ENCODE measurements around the gene SYNJ2. TPM values are rescaled to one million over a fixed set of nuclear protein-coding genes. Genes with fewer than 3 reads are reported as not detected.

Gene SYNJ2
- total RNA-seq, 1 donor from 2014 or later = 31.8 TPM

GRCh38 chr6:158086054-158086503 lies 104.4 kb downstream of the SYNJ2 start:
- Histone ChIP-seq H3K36me3 (ENCODE audit: insufficient read depth, low read length) (peaks cover 75% of the 10 kb centered on the region), H3K9ac (ENCODE audit: low read length) (no peak overlapping the region), H3K27ac (ENCODE audit: low read depth, low read length) (peak overlapping the region; percentile 50), H2AFZ (ENCODE audit: low read depth, low read length) (no peak overlapping the region), H3K4me2 (ENCODE audit: low read length) (peak overlapping the region; percentile 35), H4K20me1 (ENCODE audit: insufficient read depth, low read length) (peaks cover 49% of the 10 kb centered on the region), H3K79me2 (ENCODE audit: insufficient read depth, low read length) (peaks cover 34% of the 10 kb centered on the region), H3K9me3 (ENCODE audit: insufficient read depth, low read depth, low read length) (no peaks in the 10 kb centered on the region), H3K4me1 (ENCODE audit: insufficient read depth, low read length) (peaks cover 31% of the 10 kb centered on the region), H3K27me3 (ENCODE audit: insufficient read depth, low read length) (no peaks in the 10 kb centered on the region), H3K4me3 (ENCODE audit: insufficient read depth, low read depth, low read length) (no peak overlapping the region)
- H3K36me3 Mint-ChIP-seq (ENCODE audit: low read depth, unreplicated experiment) = peaks cover 42% of the 10 kb centered on the region
- no peak overlapping the region for H3K4me3 Mint-ChIP-seq (ENCODE audit: unreplicated experiment)
- TF ChIP-seq EZH2 (IDR thresholded peaks at IDR 0.05; ENCODE audit: insufficient read depth, low read length) (no peak), CTCF (IDR thresholded peaks at IDR 0.05; ENCODE audit: insufficient read depth, low read depth, low read length) (no peak)
- DNase-seq (ENCODE audit: low read depth) (no peak), FAIRE-seq (no peak)
- H3K4me1 Mint-ChIP-seq (ENCODE audit: low read depth, unreplicated experiment) = peaks cover 16% of the 10 kb centered on the region
- H3K9me3 Mint-ChIP-seq (ENCODE audit: unreplicated experiment) = no peaks in the 10 kb centered on the region
- H3K27me3 Mint-ChIP-seq (ENCODE audit: low read depth, unreplicated experiment) = no peaks in the 10 kb centered on the region
- H3K27ac Mint-ChIP-seq (ENCODE audit: unreplicated experiment) = no peak overlapping the region

DNA sequence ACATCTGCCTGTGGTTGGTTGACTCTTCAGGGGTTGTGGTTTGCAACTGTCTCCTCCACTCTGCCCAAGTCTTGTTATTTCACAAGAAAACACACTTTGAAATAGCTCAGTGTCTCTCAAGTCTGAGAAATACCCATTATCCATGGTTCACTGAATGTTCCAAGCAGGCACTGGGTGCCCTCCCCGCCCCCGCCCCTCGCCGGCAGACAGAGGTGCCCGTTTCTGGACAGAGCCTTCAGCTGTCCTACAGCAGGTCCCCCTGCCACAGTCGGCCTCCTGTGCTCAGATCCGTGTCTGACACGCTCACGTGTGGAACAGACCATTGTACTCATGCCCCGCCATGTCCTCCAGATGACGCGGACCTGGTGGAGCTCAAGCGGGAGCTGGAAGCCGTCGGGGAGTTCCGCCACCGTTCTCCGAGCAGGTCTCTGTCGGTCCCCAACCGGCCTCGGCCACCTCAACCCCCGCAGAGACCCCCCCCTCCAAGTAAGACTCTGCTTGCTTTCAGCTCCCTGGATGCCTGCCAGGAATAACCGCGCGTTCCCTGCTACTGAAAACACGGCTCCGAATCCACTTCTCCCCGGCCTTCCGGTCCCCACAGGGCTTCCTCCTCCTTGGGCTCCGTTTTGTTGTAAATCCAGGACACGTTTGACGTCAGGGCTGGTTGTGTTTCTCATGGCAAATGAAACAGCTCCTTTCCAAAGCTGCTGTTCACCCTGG lies 105.0 kb downstream of the SYNJ2 start:
- Mint-ChIP-seq H3K9me3 (ENCODE audit: unreplicated experiment) (no peaks in the 10 kb centered on the region), H3K27me3 (ENCODE audit: low read depth, unreplicated experiment) (no peaks in the 10 kb centered on the region), H3K27ac (ENCODE audit: unreplicated experiment) (no peak overlapping the region), H3K4me3 (ENCODE audit: unreplicated experiment) (no peak overlapping the region), H3K4me1 (ENCODE audit: low read depth, unreplicated experiment) (peaks cover 16% of the 10 kb centered on the region), H3K36me3 (ENCODE audit: low read depth, unreplicated experiment) (peaks cover 39% of the 10 kb centered on the region)
- Histone ChIP-seq H3K4me2 (ENCODE audit: low read length) (peak overlapping the region; percentile 35), H3K9ac (ENCODE audit: low read length) (peak overlapping the region; percentile 3), H3K4me1 (ENCODE audit: insufficient read depth, low read length) (peaks cover 31% of the 10 kb centered on the region), H3K36me3 (ENCODE audit: insufficient read depth, low read length) (peaks cover 73% of the 10 kb centered on the region), H3K9me3 (ENCODE audit: insufficient read depth, low read depth, low read length) (no peaks in the 10 kb centered on the region), H3K79me2 (ENCODE audit: insufficient read depth, low read length) (peaks cover 30% of the 10 kb centered on the region), H3K27me3 (ENCODE audit: insufficient read depth, low read length) (no peaks in the 10 kb centered on the region), H3K27ac (ENCODE audit: low read depth, low read length) (peak overlapping the region; percentile 50), H3K4me3 (ENCODE audit: insufficient read depth, low read depth, low read length) (no peak overlapping the region), H4K20me1 (ENCODE audit: insufficient read depth, low read length) (peaks cover 46% of the 10 kb centered on the region), H2AFZ (ENCODE audit: low read depth, low read length) (no peak overlapping the region)
- no peak for TF ChIP-seq CTCF (IDR thresholded peaks at IDR 0.05; ENCODE audit: insufficient read depth, low read depth, low read length)
- TF ChIP-seq EZH2 (IDR thresholded peaks at IDR 0.05; ENCODE audit: insufficient read depth, low read length) = no peak
- peak; percentile 49 for FAIRE-seq
- peak; percentile 64 for DNase-seq (ENCODE audit: low read depth)

All from astrocyte (in vitro differentiated cells and primary cell).